HG03558 (cell line): ENCODE data around the gene GNA15.

Experiments used
- ATAC-seq: cut with Tn5 transposase; IDR thresholded peaks from one replicate; pipeline ENCODE4 v1.9.1; 2021; ENCODE audit warnings: moderate number of reproducible peaks; ENCODE audit not compliant: unreplicated experiment; ENCODE audit errors: extremely low read depth

The GNA15 gene

GRCh38 chr19:3105641-3106508 lies 30.0 kb upstream of the GNA15 start:
- ATAC-seq: no peak

- ATAC-seq: no peak
Measured at GRCh38 chr19:3106509-3107141, 29.2 kb upstream of the GNA15 start.

- ATAC-seq: no peak
Measured at GRCh38 chr19:3107658-3108057, 28.2 kb upstream of the GNA15 start.

GRCh38 chr19:3108775-3109174 lies 27.1 kb upstream of the GNA15 start:
- ATAC-seq: no peak

- no peak for ATAC-seq
Measured at GRCh38 chr19:3109491-3109890, 26.3 kb upstream of the GNA15 start.

- no peak for ATAC-seq
Measured at GRCh38 chr19:3110126-3110825, 25.6 kb upstream of the GNA15 start.

GRCh38 chr19:3111586-3112247 lies 24.1 kb upstream of the GNA15 start:
- no peak for ATAC-seq

GRCh38 chr19:3112375-3113099 lies 23.3 kb upstream of the GNA15 start:
- no peak for ATAC-seq

GRCh38 chr19:3113100-3114017 lies 22.5 kb upstream of the GNA15 start:
- no peak for ATAC-seq

- no peak for ATAC-seq
Measured at GRCh38 chr19:3114018-3114726, 21.7 kb upstream of the GNA15 start.

- ATAC-seq: no peak
Measured at GRCh38 chr19:3114811-3115210, 21.0 kb upstream of the GNA15 start.

GRCh38 chr19:3115411-3115810 lies 20.4 kb upstream of the GNA15 start:
- ATAC-seq: no peak

- no peak for ATAC-seq
Measured at GRCh38 chr19:3115916-3116602, 19.8 kb upstream of the GNA15 start.

GRCh38 chr19:3116621-3117020 lies 19.2 kb upstream of the GNA15 start:
- ATAC-seq: no peak

- ATAC-seq: no peak
Measured at GRCh38 chr19:3117716-3118115, 18.1 kb upstream of the GNA15 start.

GRCh38 chr19:3118232-3119070 lies 17.4 kb upstream of the GNA15 start:
- ATAC-seq: no peak

GRCh38 chr19:3119071-3119595 lies 16.7 kb upstream of the GNA15 start:
- ATAC-seq: no peak
